A549 treated with AZD9567 at 1 μM for 4 hours (cell line): ENCODE data around the gene NIN. TPM values are rescaled to one million over a fixed set of nuclear protein-coding genes. Genes with fewer than 3 reads are reported as not detected.

Experiments
- total RNA-seq: library from RNA; stranded (reverse); fragments of 200-300 nt; extraction: Qiagen RNA extraction; gene quantifications from 5 replicates; pipeline ENCODE4 v1.2.3, GENCODE V29; 2022; ENCODE audit not compliant: insufficient read depth

NIN gene
- 11.8 to 16.9 TPM (median 15.7 TPM) in 5 replicates for total RNA-seq

GRCh38 chr14:50830932-50831725 lies at the start of gene NIN:
Gene NIN, minus strand, starts transcription at chr14:50831162. Its CDS starts 9,106 bp downstream, at chr14:50822056.

GRCh38 chr14:50871914-50872732 lies 41.2 kb upstream of the NIN start, which contains the start of gene ABHD12B:
Gene ABHD12B, plus strand, starts transcription at chr14:50872053. Its CDS starts 122 bp downstream, at chr14:50872175.

Other genes starting within 250 kb of the NIN start
- 24.0 to 33.6 TPM (median 32.3 TPM) in 5 replicates for gene SAV1, start 162.9 kb downstream of the NIN start, total RNA-seq
- gene ABHD12B, start 40.9 kb upstream of the NIN start, total RNA-seq = not detected in 5 replicates
- 120 to 182 TPM (median 151 TPM) in 5 replicates for gene PYGL, start 113.3 kb upstream of the NIN start, total RNA-seq